ENCODE measurements around the gene EGFR.

DNA sequence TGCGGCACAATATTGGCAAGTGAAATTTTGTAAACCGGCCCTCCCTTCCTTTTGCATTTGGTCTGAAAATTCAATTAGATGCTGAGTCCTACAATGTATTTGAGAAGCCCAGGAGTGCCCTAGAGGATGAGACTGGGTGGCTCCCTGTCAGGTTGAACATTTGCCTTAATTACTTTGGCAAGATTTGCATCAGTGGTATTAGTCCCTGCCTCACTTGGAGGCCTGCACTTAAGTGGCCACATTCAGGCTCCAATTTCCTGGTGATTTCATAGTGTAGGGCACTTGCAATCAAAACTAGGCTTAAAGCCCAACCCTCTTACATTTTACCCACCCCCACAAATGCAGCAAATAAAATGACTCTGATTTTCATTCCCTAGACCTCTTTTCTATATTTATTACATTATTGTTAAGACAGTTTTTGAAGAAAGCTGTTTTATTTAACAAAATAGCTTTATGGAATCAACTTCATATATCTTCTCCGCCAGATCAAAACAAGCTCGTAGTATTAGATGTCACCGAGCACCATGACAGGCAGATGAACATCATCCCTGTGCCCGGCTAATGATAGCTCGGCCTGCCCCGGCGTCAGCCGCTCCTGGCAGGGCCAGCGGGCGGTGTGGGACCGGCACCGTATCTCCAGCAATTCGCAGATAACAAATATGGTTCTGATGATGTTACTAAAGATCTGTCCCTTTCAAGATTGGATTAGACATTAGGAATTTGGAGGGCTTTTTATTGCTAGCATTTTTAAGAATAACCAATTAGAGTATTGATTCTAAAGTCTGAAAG lies 73.6 kb downstream of the EGFR start:
- TF ChIP-seq, protein P1, sequence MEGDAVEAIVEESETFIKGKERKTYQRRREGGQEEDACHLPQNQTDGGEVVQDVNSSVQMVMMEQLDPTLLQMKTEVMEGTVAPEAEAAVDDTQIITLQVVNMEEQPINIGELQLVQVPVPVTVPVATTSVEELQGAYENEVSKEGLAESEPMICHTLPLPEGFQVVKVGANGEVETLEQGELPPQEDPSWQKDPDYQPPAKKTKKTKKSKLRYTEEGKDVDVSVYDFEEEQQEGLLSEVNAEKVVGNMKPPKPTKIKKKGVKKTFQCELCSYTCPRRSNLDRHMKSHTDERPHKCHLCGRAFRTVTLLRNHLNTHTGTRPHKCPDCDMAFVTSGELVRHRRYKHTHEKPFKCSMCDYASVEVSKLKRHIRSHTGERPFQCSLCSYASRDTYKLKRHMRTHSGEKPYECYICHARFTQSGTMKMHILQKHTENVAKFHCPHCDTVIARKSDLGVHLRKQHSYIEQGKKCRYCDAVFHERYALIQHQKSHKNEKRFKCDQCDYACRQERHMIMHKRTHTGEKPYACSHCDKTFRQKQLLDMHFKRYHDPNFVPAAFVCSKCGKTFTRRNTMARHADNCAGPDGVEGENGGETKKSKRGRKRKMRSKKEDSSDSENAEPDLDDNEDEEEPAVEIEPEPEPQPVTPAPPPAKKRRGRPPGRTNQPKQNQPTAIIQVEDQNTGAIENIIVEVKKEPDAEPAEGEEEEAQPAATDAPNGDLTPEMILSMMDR (conservative IDR thresholded peaks at IDR 0.05; ENCODE audit: low read length) = no peak
- no peak for TF ChIP-seq EZH2phosphoT487 (IDR thresholded peaks at IDR 0.05; ENCODE audit: borderline replicate concordance)

Measured in Loucy (cell line).